Gastrocnemius medialis (tissue), 4 donors: ENCODE data around the gene BCLAF1. TPM values are rescaled to one million over a fixed set of nuclear protein-coding genes. Genes with fewer than 3 reads are reported as not detected.
"Not testable (repeated sequence)": the region's sequence is repeated elsewhere in the genome, so short reads cannot be mapped to it uniquely, and the experiment has no call there.

Experiments used
- ATAC-seq, 2 donors: fragments of 150-250 bp; one replicate each; pipeline ENCODE4 v1.9.1; 2016
- DNase-seq, 2 donors: peaks; one replicate each; pipeline ENCODE4 v3.0.0-alpha.2; 2019
- H3K27ac ChIP-seq, 4 donors: fragments of 200-600 bp; sonication (generic); 1 replicate in 1 of 4; 2 replicates in 3 of 4; pipeline ENCODE4 v1.5.1; 2016 to 2018; ENCODE audit warnings: mild to moderate bottlenecking in 2 of 4, moderate library complexity in 1 of 4
- H3K27me3 ChIP-seq, 3 donors: fragments of 200-600 bp; sonication (generic) in 2 of 3; 1 replicate in 1 of 3; 2 replicates in 2 of 3; pipeline versions ENCODE4 v1.5.1 to v1.6.0; 2016 to 2019; ENCODE audit warnings: mild to moderate bottlenecking in 1 of 3, moderate library complexity in 1 of 3
- H3K36me3 ChIP-seq, 2 donors: fragments of 200-600 bp; sonication (generic) in 1 of 2; one replicate each; pipeline ENCODE4 v1.5.1; 2017 to 2018
- H3K4me1 ChIP-seq, 2 donors: fragments of 200-600 bp; sonication (generic) in 1 of 2; one replicate each; pipeline ENCODE4 v1.5.1; 2016 to 2017; ENCODE audit warnings: mild to moderate bottlenecking in 2 of 2
- H3K4me3 ChIP-seq, 4 donors: fragments of 200-600 bp; sonication (generic) in 3 of 4; 1 replicate in 1 of 4; 2 replicates in 3 of 4; pipeline ENCODE4 v1.5.1; 2016 to 2019; ENCODE audit warnings: mild to moderate bottlenecking in 2 of 4
- H3K9me3 ChIP-seq, 3 donors: fragments of 200-600 bp; sonication (generic) in 2 of 3; 1 replicate in 1 of 3; 2 replicates in 2 of 3; pipeline ENCODE4 v1.5.1; 2016 to 2019
- CTCF ChIP-seq, 5 experiments: fragments of 450-650 bp in 3 of 5; fragments of 200-600 bp in 2 of 5; sonication (generic) in 2 of 5; IDR thresholded peaks in 4 of 5; conservative IDR thresholded peaks in 1 of 5; 1 replicate in 4 of 5; 2 replicates in 1 of 5; pipeline ENCODE4 v1.5.1; 2016 to 2019; ENCODE audit warnings: antibody characterized with exemption in 5 of 5, mild to moderate bottlenecking in 3 of 5, moderate library complexity in 3 of 5
- POLR2A ChIP-seq, 2 donors: fragments of 450-650 bp; IDR thresholded peaks; one replicate each; pipeline ENCODE4 v1.6.1; 2017; ENCODE audit warnings: antibody characterized with exemption in 2 of 2, mild to moderate bottlenecking in 2 of 2, moderate library complexity in 2 of 2
- in situ Hi-C, 4 donors: fragments of 200-750 bp; cut with MboI; loops; one replicate each; pipeline versions ENCODE4 v1.15.0 to v1.8.0; 2017; ENCODE audit warnings: low sequenced_read_pairs in 4 of 4
- intact Hi-C: fragments of 100-400 bp; cut with DNase I; formaldehyde crosslinking; loops from one replicate; pipeline ENCODE4 v1.15.1; 2023; ENCODE audit warnings: low total_unique reads
- total RNA-seq, 4 donors: library from RNA; depleted of rRNA; stranded (reverse); fragments of >200 nt; gene quantifications; one replicate each; pipeline versions ENCODE4 v1.1.0 to v1.2.3, GENCODE V29; 2016

BCLAF1 gene
- total RNA-seq, 4 donors from 2014 or later, result 27.3 to 83.0 (median 61.8) TPM

GRCh38 chr6:136225496-136225895, 64.2 kb downstream of the BCLAF1 start:
- no peak overlapping the region for H3K4me3 ChIP-seq
- H3K27me3 ChIP-seq, result no peaks in the 10 kb centered on the region
- TF ChIP-seq CTCF (IDR thresholded peaks at IDR 0.05 in 4 of 5, conservative IDR thresholded peaks at IDR 0.05 in 1 of 5), result no peak
- no peak for TF ChIP-seq POLR2A (IDR thresholded peaks at IDR 0.05)
- in situ Hi-C loops, result loop anchor here (5.0 to 10.0 kb wide), 4 partner anchors 688 to 771 kb away; no protein-coding TSS in a partner anchor
- ATAC-seq (no peak), DNase-seq (no peak)
- H3K4me1 ChIP-seq, result no peaks in the 10 kb centered on the region
- intact Hi-C loops, result no loop called here
- no peaks in the 10 kb centered on the region for H3K9me3 ChIP-seq
- no peak overlapping the region for H3K27ac ChIP-seq
- no peaks in the 10 kb centered on the region for H3K36me3 ChIP-seq

- in situ Hi-C loops, result loop anchor here (5.0 to 10.0 kb wide), 4 partner anchors 688 to 770 kb away; no protein-coding TSS in a partner anchor
- ATAC-seq, H3K27ac ChIP-seq, DNase-seq, H3K36me3 ChIP-seq, intact Hi-C loops, H3K27me3 ChIP-seq, H3K9me3 ChIP-seq, H3K4me1 ChIP-seq, H3K4me3 ChIP-seq: not testable (repeated sequence)
These were observed 64.7 kb downstream of the BCLAF1 start for GRCh38 chr6:136224974-136225373.

- Histone ChIP-seq H3K4me1 (no peaks in the 10 kb centered on the region), H3K27ac (no peak overlapping the region), H3K36me3 (no peaks in the 10 kb centered on the region), H3K9me3 (no peaks in the 10 kb centered on the region), H3K4me3 (no peak overlapping the region), H3K27me3 (no peaks in the 10 kb centered on the region)
- TF ChIP-seq POLR2A (IDR thresholded peaks at IDR 0.05), result no peak
- TF ChIP-seq CTCF (IDR thresholded peaks at IDR 0.05 in 4 of 5, conservative IDR thresholded peaks at IDR 0.05 in 1 of 5), result no peak
- intact Hi-C loops, result no loop called here
- ATAC-seq, result no peak
- in situ Hi-C loops, result no loop called here
- no peak for DNase-seq
These were observed 72.9 kb downstream of the BCLAF1 start for GRCh38 chr6:136216503-136217401.

GRCh38 chr6:136213853-136214252, 75.8 kb downstream of the BCLAF1 start:
- no peaks in the 10 kb centered on the region for H3K4me1 ChIP-seq
- intact Hi-C loops, result no loop called here
- H3K4me3 ChIP-seq, result no peak overlapping the region
- no peaks in the 10 kb centered on the region for H3K27me3 ChIP-seq
- H3K27ac ChIP-seq, result no peak overlapping the region
- TF ChIP-seq POLR2A (IDR thresholded peaks at IDR 0.05), result no peak
- no peak for TF ChIP-seq CTCF (IDR thresholded peaks at IDR 0.05 in 4 of 5, conservative IDR thresholded peaks at IDR 0.05 in 1 of 5)
- no peak for DNase-seq
- H3K9me3 ChIP-seq, result no peaks in the 10 kb centered on the region
- H3K36me3 ChIP-seq, result no peaks in the 10 kb centered on the region
- in situ Hi-C loops, result no loop called here
- ATAC-seq, result no peak

- Histone ChIP-seq H3K9me3 (no peaks in the 10 kb centered on the region), H3K36me3 (no peaks in the 10 kb centered on the region), H3K4me1 (no peaks in the 10 kb centered on the region), H3K4me3 (no peak overlapping the region), H3K27ac (no peak overlapping the region), H3K27me3 (no peaks in the 10 kb centered on the region)
- intact Hi-C loops (no loop called here), in situ Hi-C loops (no loop called here)
- DNase-seq (no peak), ATAC-seq (no peak)
- TF ChIP-seq POLR2A (IDR thresholded peaks at IDR 0.05) (no peak), CTCF (IDR thresholded peaks at IDR 0.05 in 4 of 5, conservative IDR thresholded peaks at IDR 0.05 in 1 of 5) (no peak)
These were observed 76.6 kb downstream of the BCLAF1 start for GRCh38 chr6:136213012-136213539.
